Immature natural killer cell (primary cell): Measurements from ENCODE around the gene DMRTC1. TPM values are rescaled to one million over a fixed set of nuclear protein-coding genes. Genes with fewer than 3 reads are reported as not detected.
"Not testable (repeated sequence)": the region's sequence is repeated elsewhere in the genome, so short reads cannot be mapped to it uniquely, and the experiment has no call there.

Source experiments
- DNase-seq, 3 donors: peaks; one replicate each; pipeline ENCODE4 v3.0.0; 2022; ENCODE audit warnings: mixed read lengths in 1 of 3
- H3K27ac Mint-ChIP-seq, 6 donors: one replicate each; pipeline ENCODE4 v1.8.0; 2020; ENCODE audit warnings: mixed read lengths in 6 of 6, mild to moderate bottlenecking in 5 of 6, inconsistent platforms in 4 of 6, moderate library complexity in 3 of 6
- H3K27me3 Mint-ChIP-seq, 3 donors: one replicate each; pipeline ENCODE4 v1.8.0; 2020 to 2021; ENCODE audit warnings: low read depth in 3 of 3, mild to moderate bottlenecking in 3 of 3, mixed read lengths in 3 of 3, moderate library complexity in 3 of 3, inconsistent platforms in 1 of 3
- H3K36me3 Mint-ChIP-seq, 3 donors: one replicate each; pipeline ENCODE4 v1.8.0; 2020; ENCODE audit warnings: mixed read lengths in 3 of 3, inconsistent platforms in 2 of 3, mild to moderate bottlenecking in 2 of 3
- H3K4me1 Mint-ChIP-seq, 2 donors: one replicate each; pipeline ENCODE4 v1.8.0; 2020; ENCODE audit warnings: inconsistent platforms in 2 of 2, mild to moderate bottlenecking in 2 of 2, mixed read lengths in 2 of 2, moderate library complexity in 1 of 2
- H3K4me3 Mint-ChIP-seq, 5 donors: one replicate each; pipeline ENCODE4 v1.8.0; 2020; ENCODE audit warnings: mild to moderate bottlenecking in 5 of 5, mixed read lengths in 5 of 5, inconsistent platforms in 3 of 5, moderate library complexity in 3 of 5
- H3K9me3 Mint-ChIP-seq, 6 donors: one replicate each; pipeline ENCODE4 v1.8.0; 2020; ENCODE audit warnings: mild to moderate bottlenecking in 6 of 6, mixed read lengths in 6 of 6, inconsistent platforms in 4 of 6, moderate library complexity in 3 of 6
- polyA plus RNA-seq, 3 donors: library from polyadenylated mRNA; unstranded; fragments of 300-500 nt; fragmentation: Illumina TruSeq; gene quantifications; one replicate each; pipeline ENCODE4 v1.2.3, GENCODE V29; 2021

Gene DMRTC1, protein sequence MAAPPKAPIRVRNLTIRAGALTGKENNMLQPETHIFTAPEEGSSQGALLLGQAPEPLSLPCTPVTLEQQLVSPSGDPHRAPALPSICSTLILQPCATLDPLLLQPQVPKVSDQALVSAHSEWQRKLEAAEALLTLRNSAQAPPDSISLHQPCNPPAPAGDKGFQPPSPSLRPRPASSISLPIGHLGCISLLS
- under 1 TPM in 1 of 3 donors, not detected in 2; 0.82 TPM for polyA plus RNA-seq

DNA sequence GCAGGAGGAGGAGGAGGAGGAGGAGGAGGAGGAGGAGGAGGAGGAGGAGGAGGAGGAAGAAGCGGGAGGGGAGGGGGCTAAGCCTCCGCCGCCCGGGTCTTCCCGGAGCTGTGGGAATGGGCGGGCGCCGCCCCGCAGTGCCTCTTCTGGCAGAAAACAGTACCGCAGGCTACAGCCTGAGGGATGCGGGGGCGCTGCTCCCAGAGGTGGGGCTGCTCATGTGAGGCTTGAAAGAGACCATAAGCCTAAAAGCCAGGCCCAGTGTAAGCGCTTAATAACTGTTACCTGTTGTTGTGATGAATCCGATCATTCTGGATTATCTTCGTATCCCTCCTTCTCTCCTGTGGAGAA lies at the start of gene DMRTC1:
DMRTC1 (minus strand) TSS at position 19 of the 351 bp plus-strand sequence. CDS start 68,143 bp downstream, outside the sequence.
- not testable (repeated sequence) for H3K9me3 Mint-ChIP-seq, DNase-seq, H3K4me1 Mint-ChIP-seq, H3K36me3 Mint-ChIP-seq, H3K27me3 Mint-ChIP-seq, H3K27ac Mint-ChIP-seq
- H3K4me3 Mint-ChIP-seq, result peak within 1 kb of the TSS in 1 of 5 donors; percentile 50

- not testable (repeated sequence) for H3K27ac Mint-ChIP-seq, H3K27me3 Mint-ChIP-seq, H3K36me3 Mint-ChIP-seq, H3K4me3 Mint-ChIP-seq, H3K9me3 Mint-ChIP-seq, H3K4me1 Mint-ChIP-seq, DNase-seq
Observed at GRCh38 chrX:72980894-72981469, 37.3 kb upstream of the DMRTC1 start.

- H3K27me3 Mint-ChIP-seq, DNase-seq, H3K4me3 Mint-ChIP-seq, H3K4me1 Mint-ChIP-seq, H3K36me3 Mint-ChIP-seq, H3K9me3 Mint-ChIP-seq, H3K27ac Mint-ChIP-seq: not testable (repeated sequence)
Observed at GRCh38 chrX:72974885-72975284, 31.2 kb upstream of the DMRTC1 start.

- H3K9me3 Mint-ChIP-seq, H3K27ac Mint-ChIP-seq, H3K27me3 Mint-ChIP-seq, H3K36me3 Mint-ChIP-seq, H3K4me1 Mint-ChIP-seq, H3K4me3 Mint-ChIP-seq, DNase-seq: not testable (repeated sequence)
Observed at GRCh38 chrX:72971859-72972258, 28.2 kb upstream of the DMRTC1 start.

DNA sequence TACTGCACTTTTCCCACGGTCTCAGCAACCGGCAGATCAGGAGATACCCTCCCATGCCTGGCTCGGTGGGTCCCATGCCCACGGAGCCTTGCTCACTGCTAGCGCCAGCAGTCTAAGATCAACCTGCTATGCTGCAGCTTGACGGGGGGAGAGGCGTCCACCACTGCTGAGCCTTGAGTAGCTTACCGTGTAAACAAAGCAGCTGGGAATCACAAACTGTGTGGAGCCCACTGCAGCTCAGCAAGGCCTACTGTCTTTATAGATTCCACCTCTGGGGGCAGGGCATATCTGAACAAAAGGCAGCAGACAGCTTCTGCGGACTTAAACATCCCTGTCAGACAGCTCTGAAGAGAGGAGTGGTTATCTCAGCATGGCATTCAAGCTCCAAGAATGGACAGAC lies 16.3 kb upstream of the DMRTC1 start:
- H3K27me3 Mint-ChIP-seq, H3K27ac Mint-ChIP-seq, H3K4me1 Mint-ChIP-seq, DNase-seq, H3K9me3 Mint-ChIP-seq, H3K36me3 Mint-ChIP-seq, H3K4me3 Mint-ChIP-seq: not testable (repeated sequence)

GRCh38 chrX:72943035-72943818 lies 410 bp downstream of the DMRTC1 start:
- not testable (repeated sequence) for H3K27me3 Mint-ChIP-seq, H3K4me1 Mint-ChIP-seq, DNase-seq, H3K27ac Mint-ChIP-seq, H3K9me3 Mint-ChIP-seq, H3K36me3 Mint-ChIP-seq
- H3K4me3 Mint-ChIP-seq, result peak overlapping the region in 1 of 5 donors; percentile 50

- not testable (repeated sequence) for H3K27me3 Mint-ChIP-seq, H3K27ac Mint-ChIP-seq
Observed at GRCh38 chrX:72942272-72942671, 1.4 kb downstream of the DMRTC1 start.

GRCh38 chrX:72937906-72938305 lies 5.7 kb downstream of the DMRTC1 start, which contains the start of gene FAM236A:
Gene FAM236A (plus strand): TSS chrX:72938206. CDS start chrX:72938263, 57 bp downstream.
- not testable (repeated sequence) for DNase-seq, H3K4me1 Mint-ChIP-seq, H3K9me3 Mint-ChIP-seq, H3K27me3 Mint-ChIP-seq, H3K36me3 Mint-ChIP-seq, H3K27ac Mint-ChIP-seq, H3K4me3 Mint-ChIP-seq

More at GRCh38 chrX:72942272-72942671, 1.4 kb downstream of the DMRTC1 start:
- not testable (repeated sequence) for H3K9me3 Mint-ChIP-seq, DNase-seq, H3K4me3 Mint-ChIP-seq, H3K4me1 Mint-ChIP-seq, H3K36me3 Mint-ChIP-seq

- H3K4me3 Mint-ChIP-seq, H3K4me1 Mint-ChIP-seq, H3K9me3 Mint-ChIP-seq, H3K27ac Mint-ChIP-seq, H3K36me3 Mint-ChIP-seq, DNase-seq, H3K27me3 Mint-ChIP-seq: not testable (repeated sequence)
Observed at GRCh38 chrX:72936882-72937455, 6.7 kb downstream of the DMRTC1 start.

- H3K27ac Mint-ChIP-seq, H3K4me3 Mint-ChIP-seq, H3K27me3 Mint-ChIP-seq, H3K36me3 Mint-ChIP-seq, DNase-seq, H3K9me3 Mint-ChIP-seq, H3K4me1 Mint-ChIP-seq: not testable (repeated sequence)
Observed at GRCh38 chrX:72936455-72936854, 7.2 kb downstream of the DMRTC1 start.

DNA sequence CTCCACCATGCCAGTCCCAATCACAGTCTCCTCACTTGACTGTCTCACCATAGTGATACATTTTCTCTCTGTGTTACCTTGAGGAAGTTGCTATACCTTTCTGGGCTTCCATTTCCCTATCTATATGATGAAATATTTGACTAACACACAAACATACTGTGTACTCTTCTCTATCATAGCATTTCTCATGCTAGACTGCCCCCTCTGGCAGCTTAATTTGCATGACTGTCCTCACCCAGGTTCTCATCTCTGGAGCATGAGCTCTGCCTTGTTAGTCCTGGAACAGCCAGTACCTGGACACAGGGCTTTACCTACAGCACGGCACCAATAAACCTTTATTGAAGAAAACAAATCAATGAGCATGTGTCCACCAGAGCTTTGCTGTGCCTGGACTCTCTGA lies 11.4 kb downstream of the DMRTC1 start:
- not testable (repeated sequence) for H3K9me3 Mint-ChIP-seq, H3K27ac Mint-ChIP-seq, H3K4me1 Mint-ChIP-seq, H3K4me3 Mint-ChIP-seq, H3K36me3 Mint-ChIP-seq, DNase-seq, H3K27me3 Mint-ChIP-seq

GRCh38 chrX:72916096-72916495 lies 27.5 kb downstream of the DMRTC1 start:
- not testable (repeated sequence) for H3K36me3 Mint-ChIP-seq, H3K27me3 Mint-ChIP-seq, H3K9me3 Mint-ChIP-seq, H3K4me1 Mint-ChIP-seq, DNase-seq, H3K27ac Mint-ChIP-seq, H3K4me3 Mint-ChIP-seq

GRCh38 chrX:72912315-72912714 lies 31.3 kb downstream of the DMRTC1 start, which contains the start of gene FAM236C:
Gene FAM236C (plus strand): TSS chrX:72912615. CDS start chrX:72912715, 100 bp downstream.
- not testable (repeated sequence) for H3K27me3 Mint-ChIP-seq, H3K27ac Mint-ChIP-seq, DNase-seq, H3K4me1 Mint-ChIP-seq, H3K9me3 Mint-ChIP-seq, H3K4me3 Mint-ChIP-seq, H3K36me3 Mint-ChIP-seq

DNA sequence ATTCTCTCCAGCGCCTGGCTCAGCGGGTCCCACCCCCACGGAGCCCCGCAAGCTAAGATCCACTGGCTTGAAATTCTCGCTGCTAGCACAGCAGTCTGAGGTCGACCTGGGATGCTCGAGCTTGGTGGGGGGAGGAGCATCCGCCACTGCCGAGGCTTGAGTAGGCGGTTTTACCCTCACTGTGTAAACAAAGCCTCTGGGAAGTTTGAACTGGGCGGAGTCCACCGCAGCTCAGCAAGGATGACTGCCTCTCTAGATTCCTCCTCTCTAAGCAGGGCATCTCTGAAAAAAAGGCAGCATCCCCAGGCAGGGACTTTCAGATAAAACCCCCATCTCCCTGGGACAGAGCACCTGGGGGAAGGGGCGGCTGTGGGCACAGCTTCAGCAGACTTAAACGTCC lies 53.9 kb downstream of the DMRTC1 start:
- H3K27me3 Mint-ChIP-seq, H3K9me3 Mint-ChIP-seq, H3K36me3 Mint-ChIP-seq, H3K4me3 Mint-ChIP-seq, DNase-seq, H3K4me1 Mint-ChIP-seq, H3K27ac Mint-ChIP-seq: not testable (repeated sequence)
